Muscle layer of duodenum (tissue), 2 donors: ENCODE data around the gene CDH12.

Source experiments
- H3K27ac ChIP-seq: one replicate; pipeline ENCODE4 v1.7.0; 2013; ENCODE audit warnings: mild to moderate bottlenecking, low read length
- H3K27me3 ChIP-seq: one replicate; pipeline ENCODE4 v1.7.0; 2013; ENCODE audit warnings: low read depth, mild to moderate bottlenecking, control low read depth, low read length
- H3K36me3 ChIP-seq, 2 donors: one replicate each; pipeline ENCODE4 v1.7.0; 2013; ENCODE audit warnings: low read length in 2 of 2, control low read depth in 1 of 2, mild to moderate bottlenecking in 1 of 2; ENCODE audit not compliant: insufficient read depth in 2 of 2, control insufficient read depth in 1 of 2
- H3K4me1 ChIP-seq, 2 donors: one replicate each; pipeline ENCODE4 v1.7.0; 2013; ENCODE audit warnings: low read length in 2 of 2, mild to moderate bottlenecking in 2 of 2, control low read depth in 1 of 2, moderate library complexity in 1 of 2; ENCODE audit not compliant: insufficient read depth in 2 of 2, control insufficient read depth in 1 of 2
- H3K4me3 ChIP-seq, 2 donors: one replicate each; pipeline ENCODE4 v1.7.0; 2013; ENCODE audit warnings: low read length in 2 of 2, low read depth in 1 of 2, mild to moderate bottlenecking in 1 of 2
- H3K9me3 ChIP-seq, 2 donors: one replicate each; pipeline ENCODE4 v1.7.0; 2013; ENCODE audit warnings: low read length in 2 of 2, control low read depth in 1 of 2, mild to moderate bottlenecking in 1 of 2; ENCODE audit not compliant: control insufficient read depth in 1 of 2
- donor health status: healthy.

Gene CDH12

GRCh38 chr5:22708770-22709328 is 144.3 kb downstream of the CDH12 start:
- no peaks in the 10 kb centered on the region for H3K9me3 ChIP-seq
- no peaks in the 10 kb centered on the region for H3K36me3 ChIP-seq
- H3K4me1 ChIP-seq = no peaks in the 10 kb centered on the region
- no peak overlapping the region for H3K4me3 ChIP-seq
- no peaks in the 10 kb centered on the region for H3K27me3 ChIP-seq
- no peak overlapping the region for H3K27ac ChIP-seq

- H3K27ac ChIP-seq = no peak overlapping the region
- no peaks in the 10 kb centered on the region for H3K9me3 ChIP-seq
- no peak overlapping the region for H3K4me3 ChIP-seq
- H3K36me3 ChIP-seq = no peaks in the 10 kb centered on the region
- no peaks in the 10 kb centered on the region for H3K27me3 ChIP-seq
- H3K4me1 ChIP-seq = no peaks in the 10 kb centered on the region
Observed at GRCh38 chr5:22706901-22707300, 146.2 kb downstream of the CDH12 start.

- no peaks in the 10 kb centered on the region for H3K27me3 ChIP-seq
- no peaks in the 10 kb centered on the region for H3K4me1 ChIP-seq
- no peak overlapping the region for H3K4me3 ChIP-seq
- no peak overlapping the region for H3K27ac ChIP-seq
- H3K9me3 ChIP-seq = no peaks in the 10 kb centered on the region
- no peaks in the 10 kb centered on the region for H3K36me3 ChIP-seq
Observed at GRCh38 chr5:22699319-22699718, 153.8 kb downstream of the CDH12 start.

- Histone ChIP-seq H3K27ac (no peak overlapping the region), H3K4me3 (no peak overlapping the region), H3K9me3 (no peaks in the 10 kb centered on the region), H3K4me1 (no peaks in the 10 kb centered on the region), H3K36me3 (no peaks in the 10 kb centered on the region), H3K27me3 (no peaks in the 10 kb centered on the region)
Observed at GRCh38 chr5:22693121-22693520, 160.0 kb downstream of the CDH12 start.

GRCh38 chr5:22683050-22683449 is 170.1 kb downstream of the CDH12 start:
- Histone ChIP-seq H3K4me1 (no peaks in the 10 kb centered on the region), H3K27ac (no peak overlapping the region), H3K4me3 (no peak overlapping the region), H3K27me3 (no peaks in the 10 kb centered on the region), H3K36me3 (no peaks in the 10 kb centered on the region), H3K9me3 (no peaks in the 10 kb centered on the region)

GRCh38 chr5:22678886-22679285 is 174.3 kb downstream of the CDH12 start:
- Histone ChIP-seq H3K27me3 (no peaks in the 10 kb centered on the region), H3K36me3 (no peaks in the 10 kb centered on the region), H3K4me3 (no peak overlapping the region), H3K9me3 (no peaks in the 10 kb centered on the region), H3K27ac (no peak overlapping the region), H3K4me1 (no peaks in the 10 kb centered on the region)

- H3K4me1 ChIP-seq = no peaks in the 10 kb centered on the region
- no peaks in the 10 kb centered on the region for H3K36me3 ChIP-seq
- H3K27me3 ChIP-seq = no peaks in the 10 kb centered on the region
- no peaks in the 10 kb centered on the region for H3K9me3 ChIP-seq
- H3K27ac ChIP-seq = no peak overlapping the region
- no peak overlapping the region for H3K4me3 ChIP-seq
Observed at GRCh38 chr5:22673131-22673530, 180.0 kb downstream of the CDH12 start.

GRCh38 chr5:22669345-22669744 is 183.8 kb downstream of the CDH12 start:
- no peaks in the 10 kb centered on the region for H3K27me3 ChIP-seq
- no peak overlapping the region for H3K4me3 ChIP-seq
- no peaks in the 10 kb centered on the region for H3K36me3 ChIP-seq
- no peak overlapping the region for H3K27ac ChIP-seq
- H3K4me1 ChIP-seq = no peaks in the 10 kb centered on the region
- no peaks in the 10 kb centered on the region for H3K9me3 ChIP-seq

GRCh38 chr5:22665801-22666200 is 187.3 kb downstream of the CDH12 start:
- no peaks in the 10 kb centered on the region for H3K27me3 ChIP-seq
- no peak overlapping the region for H3K4me3 ChIP-seq
- H3K9me3 ChIP-seq = no peaks in the 10 kb centered on the region
- no peak overlapping the region for H3K27ac ChIP-seq
- H3K36me3 ChIP-seq = no peaks in the 10 kb centered on the region
- no peaks in the 10 kb centered on the region for H3K4me1 ChIP-seq

- Histone ChIP-seq H3K9me3 (no peaks in the 10 kb centered on the region), H3K36me3 (no peaks in the 10 kb centered on the region), H3K27me3 (no peaks in the 10 kb centered on the region), H3K4me3 (no peak overlapping the region), H3K27ac (no peak overlapping the region), H3K4me1 (no peaks in the 10 kb centered on the region)
Observed at GRCh38 chr5:22663134-22663533, 190.0 kb downstream of the CDH12 start.

- Histone ChIP-seq H3K4me3 (no peak overlapping the region), H3K4me1 (no peaks in the 10 kb centered on the region), H3K27me3 (no peaks in the 10 kb centered on the region), H3K9me3 (no peaks in the 10 kb centered on the region), H3K27ac (no peak overlapping the region), H3K36me3 (no peaks in the 10 kb centered on the region)
Observed at GRCh38 chr5:22662391-22662790, 190.8 kb downstream of the CDH12 start.

- no peaks in the 10 kb centered on the region for H3K27me3 ChIP-seq
- H3K27ac ChIP-seq = no peak overlapping the region
- H3K4me3 ChIP-seq = no peak overlapping the region
- no peaks in the 10 kb centered on the region for H3K36me3 ChIP-seq
- no peaks in the 10 kb centered on the region for H3K4me1 ChIP-seq
- no peaks in the 10 kb centered on the region for H3K9me3 ChIP-seq
Observed at GRCh38 chr5:22651355-22651754, 201.8 kb downstream of the CDH12 start.
